A549 treated with CORT108297 at 1 μM for 4 hours (cell line): Measurements from ENCODE around the gene ZNF423. TPM values are rescaled to one million over a fixed set of nuclear protein-coding genes. Genes with fewer than 3 reads are reported as not detected.

Experiments
- total RNA-seq: library from RNA; stranded (reverse); fragments of 200-300 nt; extraction: Qiagen RNA extraction; gene quantifications from 5 replicates; pipeline ENCODE4 v1.2.3, GENCODE V29; 2022

ZNF423 gene
- 0.06 to 0.46 TPM (median 0.07 TPM) in 5 replicates for total RNA-seq

DNA sequence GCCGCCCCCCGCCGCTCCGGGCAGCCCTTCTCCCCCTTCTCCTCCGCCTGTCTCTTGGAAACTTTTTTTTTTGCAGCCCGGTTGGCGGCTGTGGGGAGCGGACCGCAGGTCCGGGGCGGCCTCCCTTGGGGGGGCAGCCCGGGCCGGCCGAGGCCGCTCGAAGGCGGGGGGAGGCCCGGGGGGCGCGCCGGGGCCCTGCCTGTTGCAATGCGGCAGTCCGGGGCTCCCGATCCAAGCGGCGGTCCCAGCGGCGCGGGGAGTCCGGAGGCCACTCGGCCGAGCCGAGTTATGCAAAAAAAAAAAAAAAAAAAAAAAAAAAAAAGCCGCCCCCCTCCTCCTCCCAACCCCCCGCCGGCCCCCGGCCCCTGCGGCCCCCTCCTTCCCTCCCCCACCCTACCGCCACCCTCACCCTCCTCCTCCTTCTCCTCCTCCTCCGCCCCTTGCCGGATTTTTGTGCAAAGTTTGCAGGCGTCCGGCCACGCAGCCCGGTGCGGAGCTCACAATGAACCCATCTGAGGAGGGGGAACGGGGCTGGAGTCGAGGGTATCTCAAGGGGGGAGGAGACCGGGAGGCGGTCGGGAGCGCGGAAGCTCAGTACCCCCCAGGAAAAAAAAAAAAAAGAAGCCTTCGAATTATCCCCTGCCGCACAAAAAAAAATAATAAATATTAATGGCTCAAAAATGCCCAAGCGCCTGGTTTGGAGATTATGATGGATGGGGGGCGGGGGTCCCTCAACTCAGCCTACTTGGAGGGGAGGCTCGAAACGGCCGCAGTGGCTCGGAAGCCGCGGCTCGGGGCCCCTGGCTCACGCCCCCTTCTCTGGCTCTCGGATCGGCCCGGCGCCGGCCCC, at the start of gene ZNF423:
TSS of gene ZNF423 (minus strand) at position 291 of the 850 bp plus-strand sequence. CDS start 338 bp downstream, outside the sequence.

Other genes with a start within 250 kb of the ZNF423 start
- 17.7 to 20.1 TPM (median 18.5 TPM) in 5 replicates for gene CNEP1R1, start 169.1 kb upstream of the ZNF423 start, total RNA-seq
- gene HEATR3, start 209.9 kb upstream of the ZNF423 start, total RNA-seq, result 13.5 to 15.9 TPM (median 13.9 TPM) in 5 replicates